ENCODE results near the gene ACKR3.

ACKR3 gene

GRCh38 chr2:236549165-236549564 lies 20.5 kb upstream of the ACKR3 start:
- H3K4me1 ChIP-seq (ENCODE audit: control insufficient read depth, insufficient read depth, low read length), result peaks cover 9% of the 10 kb centered on the region; the same call in 1 of the 2 replicates
- no peak overlapping the region for H3K4me3 ChIP-seq (ENCODE audit: low read length)
- H3K27ac ChIP-seq (ENCODE audit: low read length), result no peak overlapping the region
- no peaks in the 10 kb centered on the region for H3K27me3 ChIP-seq (ENCODE audit: control insufficient read depth, insufficient read depth, low read length)
- H3K9me3 ChIP-seq (ENCODE audit: control insufficient read depth, insufficient read depth, low read length), result no peaks in the 10 kb centered on the region
- WGBS (ENCODE audit: insufficient coverage, insufficient read length), result no CpG with 5 or more reads among the region's 4 CpGs
- no peaks in the 10 kb centered on the region for H3K36me3 ChIP-seq (ENCODE audit: control insufficient read depth, insufficient read depth, low read length)
- no peak for DNase-seq (ENCODE audit: low read depth, low spot score)

GRCh38 chr2:236550290-236550689 lies 19.3 kb upstream of the ACKR3 start:
- DNase-seq (ENCODE audit: low read depth, low spot score), result no peak
- no peaks in the 10 kb centered on the region for H3K9me3 ChIP-seq (ENCODE audit: control insufficient read depth, insufficient read depth, low read length)
- WGBS (ENCODE audit: insufficient coverage, insufficient read length), result no CpG with 5 or more reads among the region's 8 CpGs
- H3K4me3 ChIP-seq (ENCODE audit: low read length), result no peak overlapping the region
- H3K36me3 ChIP-seq (ENCODE audit: control insufficient read depth, insufficient read depth, low read length), result no peaks in the 10 kb centered on the region
- H3K27me3 ChIP-seq (ENCODE audit: control insufficient read depth, insufficient read depth, low read length), result no peaks in the 10 kb centered on the region
- no peak overlapping the region for H3K27ac ChIP-seq (ENCODE audit: low read length)
- H3K4me1 ChIP-seq (ENCODE audit: control insufficient read depth, insufficient read depth, low read length), result peaks cover 9% of the 10 kb centered on the region; the same call in 1 of the 2 replicates

- Histone ChIP-seq H3K4me1 (ENCODE audit: control insufficient read depth, insufficient read depth, low read length) (peaks cover 9% of the 10 kb centered on the region; the same call in 1 of the 2 replicates), H3K36me3 (ENCODE audit: control insufficient read depth, insufficient read depth, low read length) (no peaks in the 10 kb centered on the region), H3K27me3 (ENCODE audit: control insufficient read depth, insufficient read depth, low read length) (no peaks in the 10 kb centered on the region), H3K27ac (ENCODE audit: low read length) (no peak overlapping the region), H3K9me3 (ENCODE audit: control insufficient read depth, insufficient read depth, low read length) (no peaks in the 10 kb centered on the region), H3K4me3 (ENCODE audit: low read length) (no peak overlapping the region)
- no CpG with 5 or more reads among the region's 13 CpGs for WGBS (ENCODE audit: insufficient coverage, insufficient read length)
- DNase-seq (ENCODE audit: low read depth, low spot score), result no peak
These were observed 18.7 kb upstream of the ACKR3 start for GRCh38 chr2:236550701-236551465.

- Histone ChIP-seq H3K27me3 (ENCODE audit: control insufficient read depth, insufficient read depth, low read length) (no peaks in the 10 kb centered on the region), H3K9me3 (ENCODE audit: control insufficient read depth, insufficient read depth, low read length) (no peaks in the 10 kb centered on the region), H3K4me3 (ENCODE audit: low read length) (no peak overlapping the region), H3K36me3 (ENCODE audit: control insufficient read depth, insufficient read depth, low read length) (no peaks in the 10 kb centered on the region), H3K27ac (ENCODE audit: low read length) (no peak overlapping the region), H3K4me1 (ENCODE audit: control insufficient read depth, insufficient read depth, low read length) (peaks cover 9% of the 10 kb centered on the region; the same call in 1 of the 2 replicates)
- no CpG with 5 or more reads among the region's 8 CpGs for WGBS (ENCODE audit: insufficient coverage, insufficient read length)
- no peak for DNase-seq (ENCODE audit: low read depth, low spot score)
These were observed 18.0 kb upstream of the ACKR3 start for GRCh38 chr2:236551471-236552211.

- no peaks in the 10 kb centered on the region for H3K27me3 ChIP-seq (ENCODE audit: control insufficient read depth, insufficient read depth, low read length)
- no CpG with 5 or more reads among the region's 6 CpGs for WGBS (ENCODE audit: insufficient coverage, insufficient read length)
- H3K4me1 ChIP-seq (ENCODE audit: control insufficient read depth, insufficient read depth, low read length), result peaks cover 9% of the 10 kb centered on the region; the same call in 1 of the 2 replicates
- no peak for DNase-seq (ENCODE audit: low read depth, low spot score)
- no peaks in the 10 kb centered on the region for H3K36me3 ChIP-seq (ENCODE audit: control insufficient read depth, insufficient read depth, low read length)
- no peak overlapping the region for H3K27ac ChIP-seq (ENCODE audit: low read length)
- no peaks in the 10 kb centered on the region for H3K9me3 ChIP-seq (ENCODE audit: control insufficient read depth, insufficient read depth, low read length)
- no peak overlapping the region for H3K4me3 ChIP-seq (ENCODE audit: low read length)
These were observed 17.4 kb upstream of the ACKR3 start for GRCh38 chr2:236552212-236552542.

GRCh38 chr2:236552581-236553363 lies 16.9 kb upstream of the ACKR3 start:
- Histone ChIP-seq H3K4me1 (ENCODE audit: control insufficient read depth, insufficient read depth, low read length) (peaks cover 9% of the 10 kb centered on the region; the same call in 1 of the 2 replicates), H3K36me3 (ENCODE audit: control insufficient read depth, insufficient read depth, low read length) (no peaks in the 10 kb centered on the region), H3K27me3 (ENCODE audit: control insufficient read depth, insufficient read depth, low read length) (no peaks in the 10 kb centered on the region), H3K4me3 (ENCODE audit: low read length) (no peak overlapping the region), H3K9me3 (ENCODE audit: control insufficient read depth, insufficient read depth, low read length) (no peaks in the 10 kb centered on the region), H3K27ac (ENCODE audit: low read length) (no peak overlapping the region)
- WGBS (ENCODE audit: insufficient coverage, insufficient read length), result no CpG with 5 or more reads among the region's 11 CpGs
- no peak for DNase-seq (ENCODE audit: low read depth, low spot score)

GRCh38 chr2:236553522-236553921 lies 16.1 kb upstream of the ACKR3 start:
- no peaks in the 10 kb centered on the region for H3K9me3 ChIP-seq (ENCODE audit: control insufficient read depth, insufficient read depth, low read length)
- peaks cover 9% of the 10 kb centered on the region; the same call in 1 of the 2 replicates for H3K4me1 ChIP-seq (ENCODE audit: control insufficient read depth, insufficient read depth, low read length)
- H3K4me3 ChIP-seq (ENCODE audit: low read length), result no peak overlapping the region
- no CpG with 5 or more reads among the region's 8 CpGs for WGBS (ENCODE audit: insufficient coverage, insufficient read length)
- no peaks in the 10 kb centered on the region for H3K27me3 ChIP-seq (ENCODE audit: control insufficient read depth, insufficient read depth, low read length)
- no peaks in the 10 kb centered on the region for H3K36me3 ChIP-seq (ENCODE audit: control insufficient read depth, insufficient read depth, low read length)
- no peak overlapping the region for H3K27ac ChIP-seq (ENCODE audit: low read length)
- DNase-seq (ENCODE audit: low read depth, low spot score), result no peak

- no peaks in the 10 kb centered on the region for H3K9me3 ChIP-seq (ENCODE audit: control insufficient read depth, insufficient read depth, low read length)
- no peak for DNase-seq (ENCODE audit: low read depth, low spot score)
- no peak overlapping the region for H3K27ac ChIP-seq (ENCODE audit: low read length)
- H3K4me1 ChIP-seq (ENCODE audit: control insufficient read depth, insufficient read depth, low read length), result peaks cover 9% of the 10 kb centered on the region; the same call in 1 of the 2 replicates
- H3K4me3 ChIP-seq (ENCODE audit: low read length), result no peak overlapping the region
- no peaks in the 10 kb centered on the region for H3K36me3 ChIP-seq (ENCODE audit: control insufficient read depth, insufficient read depth, low read length)
- WGBS (ENCODE audit: insufficient coverage, insufficient read length), result no CpG with 5 or more reads among the region's 7 CpGs
- H3K27me3 ChIP-seq (ENCODE audit: control insufficient read depth, insufficient read depth, low read length), result no peaks in the 10 kb centered on the region
These were observed 14.9 kb upstream of the ACKR3 start for GRCh38 chr2:236554629-236555282.

- Histone ChIP-seq H3K27ac (ENCODE audit: low read length) (no peak overlapping the region), H3K4me3 (ENCODE audit: low read length) (no peak overlapping the region), H3K36me3 (ENCODE audit: control insufficient read depth, insufficient read depth, low read length) (no peaks in the 10 kb centered on the region), H3K4me1 (ENCODE audit: control insufficient read depth, insufficient read depth, low read length) (peaks cover 9% of the 10 kb centered on the region; the same call in 1 of the 2 replicates), H3K27me3 (ENCODE audit: control insufficient read depth, insufficient read depth, low read length) (no peaks in the 10 kb centered on the region), H3K9me3 (ENCODE audit: control insufficient read depth, insufficient read depth, low read length) (no peaks in the 10 kb centered on the region)
- no peak for DNase-seq (ENCODE audit: low read depth, low spot score)
- WGBS (ENCODE audit: insufficient coverage, insufficient read length), result no CpG with 5 or more reads among the region's 1 CpG
These were observed 14.1 kb upstream of the ACKR3 start for GRCh38 chr2:236555481-236555880.
